DMS 273 (cell line): ENCODE results near the gene FAM3A.
"Not testable (repeated sequence)": the region's sequence is repeated elsewhere in the genome, so short reads cannot be mapped to it uniquely, and the experiment has no call there.

Experiments used
- DNase-seq: peaks from one replicate; lab custom pipeline; 2025; ENCODE audit not compliant: unreplicated experiment; lab: John Stamatoyannopoulos, UW

FAM3A gene, protein sequence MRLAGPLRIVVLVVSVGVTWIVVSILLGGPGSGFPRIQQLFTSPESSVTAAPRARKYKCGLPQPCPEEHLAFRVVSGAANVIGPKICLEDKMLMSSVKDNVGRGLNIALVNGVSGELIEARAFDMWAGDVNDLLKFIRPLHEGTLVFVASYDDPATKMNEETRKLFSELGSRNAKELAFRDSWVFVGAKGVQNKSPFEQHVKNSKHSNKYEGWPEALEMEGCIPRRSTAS

DNA sequence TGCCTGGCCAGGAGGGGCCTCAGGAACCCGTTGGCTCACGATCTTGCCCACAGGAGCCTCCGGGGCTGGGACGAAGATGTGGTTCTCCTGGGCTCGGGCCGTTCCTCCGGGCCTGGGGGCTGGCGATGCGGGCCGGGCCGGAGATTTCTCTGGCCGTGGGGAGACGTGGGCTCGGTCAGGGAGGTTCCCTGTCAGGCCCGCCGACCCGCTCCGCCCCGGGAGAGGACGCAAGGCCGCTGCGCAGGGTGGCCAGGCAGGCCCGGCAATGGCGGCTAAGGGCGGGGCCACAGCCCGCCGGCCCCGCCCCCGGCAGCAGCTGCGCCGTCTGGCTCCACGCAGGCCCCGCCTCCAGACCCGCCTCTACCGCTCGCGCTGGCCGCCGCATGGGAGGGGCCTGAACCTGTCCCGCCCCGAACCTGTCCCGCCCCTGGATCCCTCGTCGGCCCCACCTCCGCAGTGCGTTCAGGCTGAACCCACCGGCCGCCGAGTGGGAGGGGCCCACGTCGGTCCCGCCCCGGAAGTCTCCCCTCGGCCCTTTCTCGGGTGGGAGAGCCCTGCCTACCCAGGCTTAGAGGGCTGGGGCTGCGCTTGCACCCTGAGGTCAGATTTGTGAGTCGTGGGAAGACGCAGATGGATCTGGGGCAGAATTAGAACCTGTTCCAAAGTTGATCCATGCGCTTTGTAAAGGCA lies at the start of gene FAM3A:
FAM3A (minus strand) TSS at position 267 of the 690 bp plus-strand sequence. CDS start 460 bp downstream, outside the sequence.
- DNase-seq = peak; percentile 93

DNA sequence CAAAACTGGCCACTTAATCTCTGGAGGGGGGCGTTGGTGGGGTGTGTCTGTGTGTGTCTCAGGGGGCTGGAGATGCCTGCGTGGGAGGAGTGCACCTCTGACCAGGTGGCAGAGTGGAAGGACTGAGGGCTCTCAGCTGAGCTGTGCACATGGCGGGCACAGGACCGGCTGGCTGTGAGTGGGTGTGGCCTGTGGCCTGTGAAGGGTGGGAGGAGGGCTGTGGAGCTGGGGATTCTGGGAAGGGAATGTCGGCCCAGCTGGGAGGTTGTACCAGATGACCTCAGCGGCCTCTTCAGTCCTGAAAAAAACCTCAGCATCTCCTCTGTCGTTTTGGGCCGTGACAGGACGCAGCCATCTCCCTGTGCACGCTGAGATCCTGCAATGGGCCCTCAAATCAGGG lies 46.3 kb upstream of the FAM3A start:
- DNase-seq = not testable (repeated sequence)

DNA sequence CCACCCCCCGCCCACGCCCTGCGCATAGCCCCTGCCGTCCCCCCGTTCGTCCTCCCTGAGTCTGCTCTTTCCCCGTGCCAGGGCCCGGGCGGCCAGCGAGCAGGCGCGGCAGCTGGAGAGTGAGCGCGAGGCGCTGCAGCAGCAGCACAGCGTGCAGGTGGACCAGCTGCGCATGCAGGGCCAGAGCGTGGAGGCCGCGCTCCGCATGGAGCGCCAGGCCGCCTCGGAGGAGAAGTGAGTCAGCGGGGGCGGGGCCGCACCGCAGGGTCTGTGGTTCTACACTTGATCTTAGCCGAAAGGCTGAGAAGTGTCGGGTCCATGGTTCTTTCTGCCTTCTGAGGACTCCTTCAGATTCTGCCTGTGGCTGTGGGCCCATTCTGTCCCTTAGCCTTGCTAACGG lies 44.3 kb upstream of the FAM3A start:
- not testable (repeated sequence) for DNase-seq

DNA sequence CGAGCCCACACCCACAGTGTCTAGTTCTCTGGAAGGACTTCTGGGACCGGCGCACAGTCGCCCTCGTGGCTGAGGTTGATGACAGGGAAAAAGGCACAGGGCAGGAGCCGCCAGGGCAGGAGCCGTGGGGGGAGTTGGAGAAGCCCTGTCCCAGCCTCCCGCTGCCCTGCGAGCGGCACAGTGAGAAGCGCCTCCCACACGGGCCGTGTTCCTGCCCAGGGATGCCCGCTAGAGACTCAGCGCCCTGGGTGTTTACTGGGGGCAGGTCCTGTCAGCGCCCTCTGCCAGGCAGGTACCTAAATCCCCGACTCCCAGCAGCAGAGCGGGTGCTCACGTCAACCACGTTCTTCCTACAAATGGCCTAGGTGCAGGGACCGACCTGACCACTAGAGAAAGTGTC lies 42.9 kb upstream of the FAM3A start:
- not testable (repeated sequence) for DNase-seq

DNA sequence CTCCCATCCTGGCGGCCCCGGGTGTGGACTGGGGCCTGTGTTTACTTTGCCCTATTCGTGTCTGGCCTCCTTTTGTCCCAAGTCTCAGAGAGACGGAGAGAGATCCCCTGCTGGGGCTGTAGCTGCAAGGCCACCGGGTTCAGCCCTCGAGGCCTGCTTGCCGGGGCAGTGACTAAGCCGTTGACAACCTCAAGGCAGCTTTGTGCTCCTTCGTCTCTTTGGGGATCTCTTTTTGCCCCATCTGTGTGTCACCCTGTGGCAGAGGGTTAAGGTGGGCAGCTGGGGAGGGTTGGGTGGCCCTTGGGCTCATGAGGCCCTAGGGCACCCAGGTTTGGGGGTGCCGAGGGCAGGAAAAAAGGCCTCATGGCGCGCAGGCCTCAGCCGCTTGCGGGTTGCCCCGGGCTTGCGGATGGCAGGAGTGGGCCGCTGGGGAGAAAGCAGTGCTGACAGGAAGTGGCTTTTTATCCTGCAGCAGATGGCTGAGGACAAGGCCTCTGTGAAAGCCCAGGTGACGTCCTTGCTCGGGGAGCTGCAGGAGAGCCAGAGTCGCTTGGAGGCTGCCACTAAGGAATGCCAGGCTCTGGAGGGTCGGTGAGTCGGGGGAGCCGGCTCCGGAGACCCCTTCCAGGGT lies 42.1 kb upstream of the FAM3A start:
- not testable (repeated sequence) for DNase-seq

DNA sequence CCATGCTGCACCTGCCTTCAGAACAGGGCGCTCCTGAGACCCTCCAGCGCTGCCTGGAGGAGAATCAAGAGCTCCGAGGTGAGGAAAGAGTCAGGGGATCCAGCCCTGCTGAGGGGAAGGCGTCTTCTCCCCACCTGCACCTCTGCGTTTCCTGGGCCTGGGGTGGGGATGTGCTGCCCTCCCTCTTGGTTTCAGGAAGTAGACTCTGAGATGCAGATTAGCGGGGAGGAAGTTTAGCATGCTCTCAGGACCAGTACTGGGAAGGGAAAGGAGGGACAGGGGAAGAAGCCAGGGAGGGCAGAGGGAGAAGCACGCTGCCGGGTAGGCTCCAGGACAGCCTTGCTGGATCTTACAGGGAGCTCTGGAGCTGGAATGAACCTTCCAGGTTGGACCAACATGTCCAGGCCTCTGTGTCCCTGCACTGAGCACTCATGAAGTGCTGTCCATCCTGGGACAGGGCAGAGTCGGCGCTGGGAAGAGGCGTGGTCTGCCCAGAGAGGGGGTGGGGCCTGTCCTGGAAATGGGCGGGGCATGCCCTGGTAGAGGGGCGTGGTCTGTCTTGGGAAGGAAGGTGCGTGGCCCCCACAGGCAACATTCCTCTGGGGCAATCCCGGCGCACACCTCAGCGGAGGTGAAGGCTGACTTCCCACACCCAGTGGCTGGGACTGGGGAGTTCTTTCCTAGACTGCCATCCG lies 36.2 kb upstream of the FAM3A start:
- DNase-seq = not testable (repeated sequence)

DNA sequence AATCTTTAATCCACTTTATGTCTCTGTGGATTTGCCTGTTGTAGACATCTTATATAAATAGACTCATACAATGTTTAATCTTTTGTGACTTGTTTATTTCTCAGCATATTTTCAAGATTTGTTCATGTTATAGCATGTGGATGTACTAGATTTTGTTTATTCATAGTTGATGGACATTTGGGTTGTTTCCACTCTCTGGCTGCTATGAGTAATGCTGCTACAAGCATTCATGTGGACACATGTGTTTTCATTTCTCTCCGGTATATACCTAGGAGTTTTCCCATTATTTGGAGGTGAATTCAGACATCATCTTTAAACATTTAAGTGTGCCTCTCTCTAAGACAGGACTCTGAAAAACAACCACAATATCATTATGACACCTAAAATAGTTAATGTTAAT lies 33.7 kb upstream of the FAM3A start:
- no peak for DNase-seq

DNA sequence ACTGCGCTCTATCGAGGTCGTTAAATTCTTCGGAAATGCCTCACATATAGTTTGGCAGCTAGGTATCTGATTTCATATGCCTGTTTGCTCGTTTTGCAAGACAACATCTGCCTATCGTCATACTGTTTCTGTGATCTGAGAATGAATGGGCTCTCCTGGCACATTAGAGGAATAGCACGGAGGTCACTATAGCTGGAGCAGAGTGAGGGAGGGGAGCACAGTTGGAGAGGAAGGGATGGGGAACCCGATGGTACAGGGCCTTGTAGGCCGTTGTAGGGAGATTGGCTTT lies 31.9 kb upstream of the FAM3A start:
- DNase-seq = no peak

DNA sequence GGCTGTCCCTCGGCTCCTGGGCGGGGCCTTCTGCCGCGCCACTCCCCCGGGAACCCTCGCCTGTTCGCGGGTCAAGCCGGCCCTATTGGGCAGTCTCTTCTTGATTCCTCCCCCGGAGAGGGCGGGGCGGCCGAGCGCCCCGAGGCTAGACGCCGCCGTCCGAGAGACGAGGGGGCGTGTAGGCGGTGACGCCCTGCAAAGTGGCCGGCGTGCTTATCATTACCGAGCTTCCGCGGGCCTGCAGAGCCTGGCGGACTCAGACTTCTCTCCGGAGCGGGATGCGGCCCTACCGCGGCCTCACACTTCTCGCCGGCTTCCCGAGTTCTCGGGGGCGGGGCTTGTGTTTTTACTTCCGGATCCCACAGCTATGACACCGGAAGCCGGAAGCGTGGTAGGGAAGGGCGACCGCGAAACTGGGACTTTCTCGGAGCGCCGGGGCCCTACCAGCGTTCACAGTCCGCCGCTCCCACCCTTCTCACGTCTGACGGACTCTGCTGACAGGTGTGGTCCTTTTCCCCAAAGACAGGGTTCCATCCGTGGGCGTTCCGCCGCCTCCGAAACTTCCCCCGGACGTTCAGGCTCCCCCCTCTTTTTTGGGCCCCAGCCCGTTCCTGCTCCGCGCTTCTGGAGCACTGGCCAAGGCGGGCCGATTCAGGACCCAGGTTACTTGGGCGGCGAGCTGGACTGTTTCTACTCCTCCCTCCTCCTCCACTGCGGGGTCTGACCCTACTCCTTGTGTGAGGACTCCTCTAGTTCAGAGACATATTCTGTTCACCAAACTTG lies 31.4 kb upstream of the FAM3A start, which contains the start of gene IKBKG:
IKBKG (plus strand) TSS at position 376 of the 783 bp plus-strand sequence. CDS start 4,383 bp downstream, outside the sequence.
- peak; percentile 96 for DNase-seq

DNA sequence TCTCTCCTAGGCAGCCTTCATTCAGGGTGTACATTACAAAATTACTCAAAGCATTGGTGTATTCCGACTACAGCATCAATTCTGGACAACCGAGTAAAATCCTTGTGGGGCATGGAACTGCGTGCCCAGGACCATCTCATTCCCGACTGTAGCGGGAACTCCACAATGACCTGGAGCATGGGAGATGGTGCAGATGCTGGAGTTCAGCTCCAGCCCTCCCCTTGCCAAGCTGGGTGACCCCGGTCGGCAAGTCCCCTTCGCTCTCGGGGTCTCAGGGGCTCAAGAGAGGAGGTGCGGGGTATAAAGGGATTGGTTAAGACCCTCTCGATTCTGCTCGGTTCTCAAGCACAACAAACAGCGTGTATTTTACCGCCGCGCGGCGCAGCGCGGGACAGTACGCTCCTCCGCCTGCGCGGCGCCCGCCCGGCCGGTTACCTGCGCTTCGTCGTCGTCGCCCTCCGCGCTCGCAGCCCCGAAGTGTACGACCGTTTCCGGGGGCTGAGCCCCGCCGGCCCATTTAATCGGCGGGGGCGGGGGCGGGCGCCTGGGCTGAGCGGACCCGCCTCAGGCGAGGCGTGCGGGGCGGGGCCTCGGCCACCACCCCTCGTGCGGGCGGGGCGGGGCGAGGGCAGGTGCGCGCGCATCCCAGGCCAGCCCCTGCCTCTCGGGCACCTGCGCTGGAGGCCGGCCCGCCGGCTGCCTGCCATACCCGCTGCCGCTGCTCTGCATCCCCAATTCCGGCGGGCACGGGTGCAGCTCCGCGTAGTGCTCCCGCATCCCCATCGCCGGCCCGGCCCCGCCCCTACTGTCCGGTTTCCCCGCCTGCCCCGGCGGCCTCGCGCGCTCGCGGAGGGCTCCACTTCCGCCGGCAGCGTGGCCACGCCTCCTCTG lies 30.6 kb upstream of the FAM3A start, which contains the start of gene G6PD:
G6PD (minus strand) TSS at position 493 of the 891 bp plus-strand sequence. CDS start 691 bp downstream, outside the sequence.
- peak; percentile 90 for DNase-seq

DNA sequence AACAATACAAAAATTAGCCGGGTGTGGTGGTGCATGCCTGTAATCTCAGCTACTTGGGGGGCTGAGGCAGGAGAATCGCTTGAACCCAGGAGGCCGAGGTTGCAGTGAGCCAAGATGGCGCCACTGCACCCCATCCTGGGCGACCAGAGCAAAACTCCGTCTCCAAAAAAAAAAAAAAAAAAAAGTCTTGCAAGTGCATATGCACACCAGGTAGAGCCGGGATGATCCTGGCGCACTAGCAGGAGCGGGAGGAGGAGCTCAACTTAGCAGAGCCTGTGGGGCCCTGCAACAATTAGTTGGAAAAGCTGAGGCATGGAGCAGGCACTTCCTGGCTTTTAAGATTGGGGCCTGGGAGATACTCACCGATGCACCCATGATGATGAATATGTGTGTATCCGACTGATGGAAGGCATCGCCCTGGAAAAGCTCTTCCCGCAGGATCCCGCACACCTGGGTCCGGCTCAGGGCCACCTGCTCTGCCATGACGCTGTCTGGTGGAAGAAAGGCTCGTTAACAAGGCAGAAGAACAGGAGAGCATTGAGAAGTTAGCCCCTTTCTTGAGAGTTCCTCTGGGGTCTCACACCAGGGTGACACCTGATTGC lies 29.7 kb upstream of the FAM3A start:
- no peak for DNase-seq

DNA sequence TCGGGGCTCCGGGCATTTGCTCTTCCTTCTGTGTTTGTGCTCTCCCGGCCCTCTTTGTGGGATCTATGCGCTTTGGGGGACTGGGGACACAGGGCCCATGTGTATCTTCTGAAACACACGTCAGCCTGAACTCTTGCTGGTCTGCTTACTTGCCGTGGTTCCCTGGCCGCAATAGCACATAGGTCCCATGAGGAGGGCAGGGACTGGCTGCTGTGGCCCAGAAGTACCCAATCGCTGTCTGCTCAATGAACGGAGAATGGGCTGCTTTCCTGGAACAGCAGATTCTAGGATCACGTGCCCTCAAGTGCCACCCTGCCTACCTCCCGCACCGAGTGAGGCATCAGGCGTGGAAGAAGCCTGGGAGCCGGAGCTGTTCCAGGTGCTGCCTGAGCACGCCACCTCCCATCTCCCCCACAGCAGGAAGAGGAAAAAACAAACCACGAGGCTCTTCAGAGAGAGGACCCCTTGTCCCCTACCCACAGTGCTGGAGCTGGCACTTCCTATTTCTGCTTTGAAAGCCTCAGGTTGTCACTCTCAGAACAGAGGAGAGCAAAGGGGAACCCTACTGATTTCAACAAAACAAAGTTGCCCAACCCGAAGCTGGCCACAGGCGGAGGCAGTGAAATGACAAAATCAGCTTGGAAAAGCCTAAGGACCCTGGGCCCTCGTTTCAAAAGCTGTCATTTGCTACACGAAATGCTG lies 26.8 kb upstream of the FAM3A start:
- DNase-seq = no peak

DNA sequence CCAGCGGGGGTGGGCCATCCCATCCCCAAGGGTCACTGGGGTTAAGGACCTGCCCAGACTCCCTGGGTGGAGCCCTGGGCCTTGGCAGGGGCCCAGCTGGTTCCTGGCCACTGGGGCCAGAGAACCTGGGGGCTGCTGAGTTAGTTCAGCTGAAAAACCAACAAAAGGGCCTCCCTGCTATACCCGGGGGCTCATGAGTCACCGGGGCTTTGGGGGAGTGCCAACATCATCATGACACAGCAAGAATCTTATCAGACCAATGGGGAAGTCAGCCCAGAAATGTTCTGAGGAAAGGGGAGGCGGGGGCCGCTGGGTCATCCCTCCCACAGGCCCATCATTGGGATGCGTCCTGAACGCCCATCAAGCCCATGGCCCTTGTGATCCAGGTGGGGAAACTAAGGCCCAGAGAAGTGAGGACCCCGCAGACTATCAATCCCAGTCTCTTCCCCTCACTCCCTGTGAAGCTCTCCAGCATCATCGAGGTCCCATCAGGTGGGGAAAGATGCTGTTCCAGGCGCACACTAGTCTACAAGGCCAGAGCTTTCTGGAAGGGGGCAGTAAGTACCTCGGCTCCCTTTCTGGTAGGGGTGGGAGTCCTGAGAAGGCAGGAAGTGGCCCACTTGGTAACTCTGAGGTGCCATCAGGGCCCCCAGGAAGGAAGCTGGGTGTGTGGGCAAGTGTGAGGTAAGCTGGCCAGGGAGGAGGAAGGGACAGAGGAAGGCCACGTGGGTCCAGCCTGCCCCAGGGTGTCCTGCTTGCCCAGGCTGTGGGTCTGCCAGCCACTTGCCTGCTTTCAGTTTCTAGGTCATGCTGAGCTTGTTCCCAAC lies 26.1 kb upstream of the FAM3A start:
- DNase-seq = peak; percentile 64

DNA sequence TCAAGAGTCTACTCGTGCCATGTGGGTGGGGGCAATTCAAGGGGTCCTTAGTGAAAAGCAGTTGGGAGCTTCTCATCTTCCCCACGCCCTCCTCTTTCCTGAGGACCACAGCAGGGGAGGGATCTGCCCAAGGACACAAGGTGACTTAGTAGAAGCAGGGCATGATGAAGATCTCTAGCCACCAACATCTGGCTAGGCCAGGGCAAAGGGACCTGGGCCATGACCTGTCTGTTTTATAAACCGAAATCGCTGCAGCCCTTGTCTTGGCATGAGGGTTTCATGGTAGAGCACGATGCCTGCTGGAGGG lies 25.5 kb upstream of the FAM3A start:
- DNase-seq = no peak

DNA sequence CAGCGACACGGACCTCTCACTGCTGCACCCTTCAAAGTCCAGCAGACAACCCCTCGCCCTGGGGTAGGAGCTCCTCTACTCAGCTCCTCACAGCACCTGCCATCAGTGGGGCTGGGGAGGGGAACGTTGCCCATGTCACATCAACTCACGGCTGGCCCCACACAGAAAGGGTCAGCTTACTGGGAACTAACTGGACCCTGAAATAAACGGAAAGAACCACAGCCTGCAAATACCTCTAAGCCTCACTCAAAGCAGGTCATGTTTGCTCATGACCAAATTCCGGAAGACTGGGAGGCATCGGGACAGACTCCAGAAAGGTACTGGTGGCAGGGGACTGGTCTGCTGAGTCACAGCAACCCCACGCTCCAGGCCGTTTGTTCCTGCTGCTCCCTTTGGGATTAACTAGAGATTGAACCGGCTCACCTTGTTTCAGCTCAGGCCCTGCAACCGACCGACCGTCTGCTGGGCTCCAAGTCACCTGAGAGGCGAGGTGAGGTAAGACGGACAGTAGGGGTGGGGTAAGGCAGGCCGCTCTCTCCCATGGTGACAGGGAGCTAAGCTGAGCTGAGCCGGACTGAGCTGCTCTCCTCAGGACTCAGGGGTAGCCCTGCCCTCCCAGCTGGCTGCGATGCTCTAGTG lies 25.0 kb upstream of the FAM3A start:
- no peak for DNase-seq

DNA sequence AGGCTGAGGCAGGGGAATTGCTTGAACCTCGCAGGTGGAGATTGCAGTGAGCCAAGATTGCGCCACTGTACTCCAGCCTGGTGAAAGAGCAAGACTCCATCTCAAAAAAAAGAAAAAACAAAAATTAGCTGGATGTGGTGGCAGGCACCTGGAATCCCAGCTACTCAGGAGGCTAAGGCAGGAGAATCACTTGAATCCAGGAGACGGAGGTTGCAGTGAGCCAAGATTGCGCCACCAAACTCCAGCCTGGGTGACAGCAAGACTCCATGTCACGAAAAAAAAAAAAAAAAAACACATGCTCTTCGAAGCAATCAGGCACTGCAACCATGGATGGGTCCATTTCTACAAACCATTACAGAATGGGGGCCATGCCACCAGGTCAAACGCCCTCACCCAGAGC lies 24.3 kb upstream of the FAM3A start:
- DNase-seq = not testable (repeated sequence)

DNA sequence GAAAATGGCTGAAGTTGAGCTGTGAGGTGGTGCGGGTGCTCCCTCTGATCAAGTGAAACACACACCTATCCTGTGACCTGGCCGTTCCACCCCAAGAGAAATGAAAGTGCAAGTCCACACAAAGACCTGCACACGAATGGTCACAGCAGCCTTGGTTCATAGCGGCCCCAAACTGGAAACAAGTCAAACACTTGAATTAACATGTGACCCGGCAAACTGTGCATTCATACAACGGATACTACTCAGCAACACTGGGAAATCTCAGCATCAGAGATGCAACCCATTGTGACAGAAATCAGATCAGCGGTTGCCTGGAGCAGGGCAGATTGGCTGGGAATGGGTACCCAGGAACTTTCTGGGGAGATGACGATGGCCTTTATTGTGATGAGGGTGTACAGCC lies 23.0 kb upstream of the FAM3A start:
- DNase-seq = no peak

DNA sequence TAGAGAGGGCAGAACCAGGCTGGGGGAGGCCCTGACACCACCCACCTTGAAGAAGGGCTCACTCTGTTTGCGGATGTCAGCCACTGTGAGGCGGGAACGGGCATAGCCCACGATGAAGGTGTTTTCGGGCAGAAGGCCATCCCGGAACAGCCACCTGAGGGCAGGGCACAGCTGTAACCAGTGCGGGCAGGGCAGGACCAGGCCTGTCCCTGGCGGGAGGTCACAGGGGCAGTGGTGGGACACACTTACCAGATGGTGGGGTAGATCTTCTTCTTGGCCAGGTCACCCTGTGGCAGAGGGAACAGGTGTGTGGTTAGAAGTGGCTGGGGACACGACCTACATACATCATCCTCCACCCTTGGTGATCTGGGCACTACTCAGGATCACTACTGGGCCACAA lies 19.9 kb upstream of the FAM3A start:
- no peak for DNase-seq
